Measurements from ENCODE around the gene CBX5.

The CBX5 gene

DNA sequence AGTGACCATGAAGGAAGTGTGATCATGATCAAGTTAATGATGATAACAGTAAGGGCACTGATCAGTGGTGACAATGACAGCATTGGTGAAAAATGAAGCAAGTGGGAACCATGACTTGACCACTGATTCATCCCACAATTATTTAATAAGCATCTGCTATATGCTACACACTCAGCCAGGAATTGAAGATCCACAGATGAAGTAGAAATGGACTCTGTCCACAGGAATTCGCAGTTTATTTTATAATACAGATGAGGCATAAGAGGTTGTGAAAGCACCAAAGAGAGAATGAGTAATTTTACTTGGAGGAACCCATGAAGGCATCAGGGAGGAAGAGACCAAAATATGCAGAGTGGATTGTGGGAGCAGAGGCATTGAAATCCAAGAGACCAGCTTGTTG lies 57.3 kb downstream of the CBX5 start:
- DNase-seq (ENCODE audit: low read depth in 1 of 2, low spot score in 1 of 2), result no peak
- in situ Hi-C loops (cut with HindIII; ENCODE audit: low pct_unique_long_range_greater_than_20kb, low sequenced_read_pairs), result no loop called here
- TF ChIP-seq JUND (IDR thresholded peaks at IDR 0.05; ENCODE audit: low read depth), result no peak

GRCh38 chr12:54221402-54221984 lies 58.4 kb downstream of the CBX5 start:
- no peak for TF ChIP-seq JUND (IDR thresholded peaks at IDR 0.05; ENCODE audit: low read depth)
- DNase-seq (ENCODE audit: low read depth in 1 of 2, low spot score in 1 of 2), result no peak

DNA sequence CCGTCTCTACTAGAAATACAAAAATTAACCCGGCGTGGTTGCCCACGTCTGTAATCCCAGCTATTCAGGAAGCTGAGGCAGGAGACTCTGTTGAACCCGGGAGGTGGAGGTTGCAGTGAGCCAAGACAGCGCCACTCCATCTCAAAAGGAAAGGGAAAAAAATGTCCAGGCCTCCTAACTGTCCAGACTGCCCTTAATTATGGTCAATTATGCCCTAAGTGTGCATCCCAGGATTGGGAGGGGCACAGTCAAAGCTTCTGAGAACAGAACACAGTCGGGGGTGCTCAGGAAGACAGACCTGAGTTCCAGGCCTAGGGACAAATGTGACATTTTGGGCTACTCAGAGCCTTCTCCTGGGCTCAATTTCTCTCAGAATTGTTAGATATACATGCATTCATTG lies 59.4 kb downstream of the CBX5 start:
- TF ChIP-seq JUND (IDR thresholded peaks at IDR 0.05; ENCODE audit: low read depth), result no peak
- in situ Hi-C loops (cut with HindIII; ENCODE audit: low pct_unique_long_range_greater_than_20kb, low sequenced_read_pairs), result no loop called here
- no peak for DNase-seq (ENCODE audit: low read depth in 1 of 2, low spot score in 1 of 2)

More at GRCh38 chr12:54221402-54221984, 58.4 kb downstream of the CBX5 start:
- in situ Hi-C loops (cut with HindIII; ENCODE audit: low pct_unique_long_range_greater_than_20kb, low sequenced_read_pairs), result no loop called here

GRCh38 chr12:54220092-54220557 lies 59.8 kb downstream of the CBX5 start:
- TF ChIP-seq JUND (IDR thresholded peaks at IDR 0.05; ENCODE audit: low read depth), result no peak
- DNase-seq (ENCODE audit: low read depth in 1 of 2, low spot score in 1 of 2), result peak; percentile 35 to 84
- in situ Hi-C loops (cut with HindIII; ENCODE audit: low pct_unique_long_range_greater_than_20kb, low sequenced_read_pairs), result no loop called here

DNA sequence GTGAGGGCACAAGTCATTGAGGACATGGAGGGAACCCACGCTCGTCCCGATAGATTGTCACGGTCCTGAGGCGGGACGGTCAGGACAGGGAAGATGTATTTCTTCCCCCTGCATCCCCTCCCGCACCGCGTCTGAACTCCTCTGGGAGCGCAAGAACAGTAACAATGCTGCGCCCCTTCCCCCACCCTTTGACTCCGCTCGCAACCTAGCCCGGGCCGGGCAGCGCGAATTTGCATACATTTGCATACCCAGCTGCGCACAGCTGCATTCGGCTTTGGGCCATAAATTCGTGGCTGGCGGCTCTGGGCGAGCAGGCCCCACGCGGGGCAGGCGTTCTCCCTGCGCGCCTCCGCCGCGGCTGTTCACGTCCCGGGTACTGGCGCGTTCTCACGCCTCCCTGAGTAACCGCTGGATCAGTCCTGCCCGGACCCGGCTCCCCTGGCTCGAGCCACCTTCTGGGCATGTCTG lies 62.1 kb downstream of the CBX5 start:
- no peak for DNase-seq (ENCODE audit: low read depth in 1 of 2, low spot score in 1 of 2)
- in situ Hi-C loops (cut with HindIII; ENCODE audit: low pct_unique_long_range_greater_than_20kb, low sequenced_read_pairs), result no loop called here
- no peak for TF ChIP-seq JUND (IDR thresholded peaks at IDR 0.05; ENCODE audit: low read depth)

- TF ChIP-seq JUND (IDR thresholded peaks at IDR 0.05; ENCODE audit: low read depth), result no peak
- in situ Hi-C loops (cut with HindIII; ENCODE audit: low pct_unique_long_range_greater_than_20kb, low sequenced_read_pairs), result no loop called here
- peak; percentile 69 to 93 for DNase-seq (ENCODE audit: low read depth in 1 of 2, low spot score in 1 of 2)
Measured at GRCh38 chr12:54216797-54217661, 62.9 kb downstream of the CBX5 start.

- TF ChIP-seq JUND (IDR thresholded peaks at IDR 0.05; ENCODE audit: low read depth), result no peak
- in situ Hi-C loops (cut with HindIII; ENCODE audit: low pct_unique_long_range_greater_than_20kb, low sequenced_read_pairs), result no loop called here
- no peak for DNase-seq (ENCODE audit: low read depth in 1 of 2, low spot score in 1 of 2)
Measured at GRCh38 chr12:54215989-54216796, 63.7 kb downstream of the CBX5 start.

- no peak for TF ChIP-seq JUND (IDR thresholded peaks at IDR 0.05; ENCODE audit: low read depth)
- DNase-seq (ENCODE audit: low read depth in 1 of 2, low spot score in 1 of 2), result peak; percentile 76 to 94
- in situ Hi-C loops (cut with HindIII; ENCODE audit: low pct_unique_long_range_greater_than_20kb, low sequenced_read_pairs), result no loop called here
Measured at GRCh38 chr12:54214553-54215406, 65.1 kb downstream of the CBX5 start.

GRCh38 chr12:54213079-54213478 lies 66.8 kb downstream of the CBX5 start:
- in situ Hi-C loops (cut with HindIII; ENCODE audit: low pct_unique_long_range_greater_than_20kb, low sequenced_read_pairs), result no loop called here
- peak in 1 of 2 experiments; percentile 37 for DNase-seq (ENCODE audit: low read depth in 1 of 2, low spot score in 1 of 2)
- TF ChIP-seq JUND (IDR thresholded peaks at IDR 0.05; ENCODE audit: low read depth), result no peak

DNA sequence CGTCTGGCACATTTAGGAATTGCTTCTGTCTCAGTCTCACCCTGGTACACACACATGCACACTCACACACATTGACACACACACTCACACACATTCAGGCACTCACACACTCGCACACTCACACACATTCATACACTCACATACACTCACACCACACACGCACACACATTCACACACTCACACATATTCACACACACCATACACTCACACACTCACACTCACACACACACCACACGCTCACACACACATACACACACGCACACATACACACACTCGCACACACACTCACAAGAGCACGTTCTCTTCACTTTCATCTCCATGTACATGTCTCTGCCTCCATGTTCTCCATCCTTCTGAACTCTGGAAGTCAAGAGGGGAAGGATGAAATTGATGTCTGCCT lies 68.0 kb downstream of the CBX5 start:
- in situ Hi-C loops (cut with HindIII; ENCODE audit: low pct_unique_long_range_greater_than_20kb, low sequenced_read_pairs), result no loop called here
- DNase-seq (ENCODE audit: low read depth in 1 of 2, low spot score in 1 of 2), result no peak
- TF ChIP-seq JUND (IDR thresholded peaks at IDR 0.05; ENCODE audit: low read depth), result no peak

- no peak for DNase-seq (ENCODE audit: low read depth in 1 of 2, low spot score in 1 of 2)
- TF ChIP-seq JUND (IDR thresholded peaks at IDR 0.05; ENCODE audit: low read depth), result no peak
- in situ Hi-C loops (cut with HindIII; ENCODE audit: low pct_unique_long_range_greater_than_20kb, low sequenced_read_pairs), result no loop called here
Measured at GRCh38 chr12:54210400-54210790, 69.5 kb downstream of the CBX5 start.

GRCh38 chr12:54208591-54208990 lies 71.3 kb downstream of the CBX5 start:
- TF ChIP-seq JUND (IDR thresholded peaks at IDR 0.05; ENCODE audit: low read depth), result no peak
- in situ Hi-C loops (cut with HindIII; ENCODE audit: low pct_unique_long_range_greater_than_20kb, low sequenced_read_pairs), result no loop called here

More at GRCh38 chr12:54208591-54208990, 71.3 kb downstream of the CBX5 start:
- no peak for DNase-seq (ENCODE audit: low read depth in 1 of 2, low spot score in 1 of 2)

Measured in T47D (cell line).